GM19463 (cell line): ENCODE measurements around the gene NUMBL.
"Not testable (repeated sequence)": the region's sequence is repeated elsewhere in the genome, so short reads cannot be mapped to it uniquely, and the experiment has no call there.

Source experiments
- ATAC-seq: cut with Tn5 transposase; IDR thresholded peaks from one replicate; pipeline ENCODE4 v1.9.1; 2021; ENCODE audit warnings: mild to moderate bottlenecking, moderate library complexity; ENCODE audit not compliant: unreplicated experiment

NUMBL gene

DNA sequence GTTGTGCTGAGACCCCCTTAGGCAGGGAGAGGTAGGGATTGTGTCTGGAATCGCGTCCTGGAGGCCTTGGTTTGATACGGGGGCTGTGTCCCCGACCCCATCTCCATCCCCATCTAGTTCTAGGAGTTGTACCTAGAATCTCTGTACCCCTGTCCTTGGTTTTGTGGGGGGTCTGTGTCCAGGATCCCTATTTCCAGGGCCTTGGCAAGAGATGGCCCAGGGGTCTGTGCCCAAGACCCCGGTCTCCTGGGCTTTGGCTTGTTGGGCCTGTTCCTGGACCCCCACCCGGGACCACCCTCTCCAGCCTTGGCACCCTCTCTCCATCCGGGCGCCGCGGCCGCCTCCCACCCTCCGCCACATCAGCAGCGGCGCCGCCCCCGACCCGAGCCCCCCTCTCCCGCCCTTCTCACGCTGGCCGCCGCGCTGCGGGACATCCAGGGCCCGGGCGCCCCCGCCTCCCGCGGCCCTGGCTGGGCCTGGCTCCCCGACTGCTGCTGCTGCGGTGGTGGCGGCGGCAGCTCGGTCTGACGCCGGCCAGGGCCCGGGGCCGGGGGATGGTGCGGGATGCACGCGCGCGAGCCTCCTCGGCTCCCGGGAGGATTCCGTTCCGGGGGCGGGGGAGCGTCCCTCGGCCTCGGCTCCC, at the start of gene NUMBL:
Gene NUMBL (minus strand): TSS at position 602 of the 643 bp plus-strand sequence. CDS start 168 bp downstream, at position 434.
- no peak for ATAC-seq

DNA sequence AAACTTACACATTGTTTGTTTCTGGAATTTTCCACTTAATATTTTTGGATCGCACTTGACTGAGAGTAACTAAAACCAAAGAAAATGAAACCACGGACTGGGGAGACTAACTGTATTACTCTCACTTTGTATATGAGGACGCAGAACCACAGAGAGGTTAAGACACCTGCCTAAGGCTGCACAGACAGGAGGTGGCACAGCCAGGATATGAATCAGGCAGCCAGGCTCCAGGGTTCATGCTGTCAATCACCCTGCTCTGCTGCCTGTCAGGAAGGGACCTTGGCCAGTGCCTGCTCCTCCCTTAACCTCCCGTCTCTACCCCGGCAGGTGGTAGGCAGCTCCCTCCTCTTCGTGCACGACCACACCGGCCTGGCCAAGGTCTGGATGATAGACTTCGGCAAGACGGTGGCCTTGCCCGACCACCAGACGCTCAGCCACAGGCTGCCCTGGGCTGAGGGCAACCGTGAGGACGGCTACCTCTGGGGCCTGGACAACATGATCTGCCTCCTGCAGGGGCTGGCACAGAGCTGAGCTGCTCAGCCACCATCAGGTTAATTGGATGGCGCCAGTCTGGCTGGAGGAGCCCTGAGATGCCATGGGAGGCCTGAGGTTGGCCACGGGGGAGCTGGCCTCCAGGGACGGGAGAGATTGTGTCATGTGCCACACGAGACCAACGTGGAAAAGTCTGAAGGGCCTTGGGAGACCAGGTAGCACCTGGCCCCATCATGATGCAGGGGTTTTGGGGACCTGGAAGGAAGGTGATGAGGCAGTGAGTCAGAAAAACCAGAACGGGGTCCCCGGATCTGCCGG, 48.8 kb upstream of the NUMBL start:
- ATAC-seq, result no peak

DNA sequence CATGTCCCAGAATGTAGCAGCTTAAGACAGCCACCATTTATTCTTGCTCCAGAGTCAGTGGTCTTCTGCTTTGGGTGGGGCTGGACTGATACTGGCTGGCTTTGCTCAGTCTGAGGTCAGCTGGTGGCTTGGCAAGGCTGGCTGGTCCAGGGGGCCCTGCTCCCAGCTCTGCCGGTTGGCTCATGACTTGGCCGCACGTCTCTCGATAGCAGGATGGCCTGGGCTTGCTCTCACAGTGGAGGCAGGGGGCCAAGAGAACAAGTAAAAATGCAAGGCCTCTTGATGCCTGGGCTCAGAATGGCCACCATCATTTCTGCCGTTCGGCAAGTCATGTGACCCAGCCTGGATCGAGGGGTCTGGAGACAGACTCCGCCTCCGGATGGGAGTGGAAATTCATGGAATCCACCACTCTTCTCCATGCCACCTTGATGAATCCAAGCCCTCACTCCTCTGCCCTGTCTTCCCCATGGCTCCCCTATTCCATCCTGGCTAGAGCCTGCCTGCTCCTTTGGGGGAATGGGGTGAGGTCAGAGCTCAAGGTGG, 46.7 kb upstream of the NUMBL start:
- no peak for ATAC-seq

DNA sequence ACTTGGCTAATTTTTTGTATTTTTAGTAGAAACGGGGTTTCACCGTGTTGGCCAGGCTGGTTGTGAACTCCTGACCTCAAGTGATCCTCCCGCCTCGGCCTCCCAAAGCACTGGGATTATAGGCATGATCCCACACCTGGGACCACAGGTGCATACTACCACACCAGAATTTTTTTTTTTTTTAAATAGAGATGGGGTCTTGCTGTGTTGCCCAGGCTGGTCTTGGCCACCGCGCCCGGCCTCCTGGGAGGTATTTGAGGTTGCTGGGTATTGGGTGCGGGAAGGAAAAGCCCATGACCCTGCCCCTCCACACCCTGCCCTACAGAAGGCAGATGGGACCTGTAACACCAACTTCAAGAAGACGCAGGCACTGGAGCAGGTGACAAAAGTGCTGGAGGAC, 46.2 kb upstream of the NUMBL start:
- no peak for ATAC-seq

DNA sequence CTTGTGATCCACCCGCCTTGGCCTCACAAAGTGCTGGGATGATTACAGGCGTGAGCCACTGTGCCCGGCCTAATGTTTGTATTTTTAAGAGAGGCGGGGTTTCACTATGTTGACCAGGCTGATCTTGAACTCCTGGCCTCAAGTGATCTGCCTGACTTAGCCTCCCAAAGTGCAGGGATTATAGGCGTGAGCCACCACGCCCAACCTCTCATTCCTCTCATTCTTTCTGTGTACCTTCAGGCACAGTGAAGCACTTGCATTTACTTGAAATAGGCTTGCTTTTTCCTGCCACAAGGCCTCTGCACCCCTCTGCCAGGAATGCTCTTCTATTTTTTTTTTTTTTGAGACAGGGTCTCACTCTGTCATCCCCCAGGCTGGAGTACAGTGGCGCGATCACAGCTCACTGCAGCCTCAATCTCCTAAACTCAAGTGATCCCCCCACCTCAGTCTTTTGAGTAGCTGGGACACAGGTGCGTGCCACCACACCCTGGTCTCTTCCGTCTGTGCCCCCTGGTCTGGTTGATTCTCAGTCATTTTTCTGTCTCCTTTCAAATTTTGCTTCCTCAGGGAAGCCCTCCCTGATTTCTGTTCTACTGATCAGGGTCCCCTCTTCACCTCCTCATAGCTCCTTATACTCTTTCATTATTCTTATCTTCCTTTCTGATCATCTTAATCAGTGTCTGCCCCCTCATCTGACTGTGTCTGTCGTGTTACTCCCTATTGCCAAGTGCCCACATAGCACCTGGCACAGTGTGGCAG, 44.7 kb upstream of the NUMBL start:
- no peak for ATAC-seq

DNA sequence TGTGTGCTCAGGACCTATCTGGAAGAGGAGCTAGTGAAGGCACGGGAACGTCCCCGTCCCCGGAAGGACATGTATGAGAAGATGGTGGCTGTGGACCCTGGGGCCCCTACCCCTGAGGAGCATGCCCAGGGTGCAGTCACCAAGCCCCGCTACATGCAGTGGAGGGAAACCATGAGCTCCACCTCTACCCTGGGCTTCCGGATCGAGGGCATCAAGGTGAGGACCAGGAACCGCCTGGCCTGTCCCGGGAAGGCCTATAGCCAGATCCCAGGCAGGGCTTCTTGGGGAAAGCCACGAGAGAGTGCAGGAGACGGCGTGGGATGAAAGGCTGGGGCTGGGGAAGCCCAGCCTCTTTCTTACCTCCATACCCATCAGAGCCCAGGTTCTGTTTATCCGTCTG, 42.7 kb upstream of the NUMBL start:
- no peak for ATAC-seq

DNA sequence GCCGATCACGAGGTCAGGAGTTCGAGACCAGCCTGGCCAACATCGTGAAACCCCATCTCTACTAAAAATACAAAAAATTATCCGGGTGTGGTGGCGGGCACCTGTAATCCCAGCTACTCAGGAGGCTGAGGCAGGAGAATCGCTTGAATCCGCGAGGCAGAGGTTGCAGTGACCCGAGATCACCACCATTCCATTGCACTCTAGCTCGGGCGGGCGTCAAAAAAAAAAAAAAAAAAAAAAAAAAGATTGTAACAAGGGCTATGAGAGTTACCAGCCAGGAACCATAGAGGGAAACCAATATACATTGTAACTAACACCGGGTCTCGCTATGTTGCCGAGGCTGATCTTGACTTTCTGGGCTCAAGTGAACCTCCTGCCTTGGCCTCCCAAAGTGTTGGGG, 41.9 kb upstream of the NUMBL start:
- ATAC-seq, result not testable (repeated sequence)

DNA sequence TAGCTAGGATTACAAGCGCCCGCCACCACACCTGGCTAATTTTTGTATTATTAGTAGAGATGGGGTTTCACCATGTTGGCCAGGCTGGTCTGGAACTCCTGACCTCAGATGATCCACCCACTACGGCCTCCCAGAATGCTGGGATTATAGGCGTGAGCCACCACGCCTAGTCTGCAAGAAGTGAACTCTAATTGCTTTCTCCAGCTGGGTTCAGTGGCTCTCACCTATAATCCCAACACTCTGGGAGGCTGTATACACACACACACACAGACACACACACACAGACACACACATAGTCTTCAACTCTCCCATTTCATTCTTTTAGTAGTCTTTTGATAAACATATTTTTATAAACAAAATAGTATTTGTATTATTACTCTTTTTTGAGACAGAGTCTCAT, 39.6 kb upstream of the NUMBL start:
- ATAC-seq, result not testable (repeated sequence)

DNA sequence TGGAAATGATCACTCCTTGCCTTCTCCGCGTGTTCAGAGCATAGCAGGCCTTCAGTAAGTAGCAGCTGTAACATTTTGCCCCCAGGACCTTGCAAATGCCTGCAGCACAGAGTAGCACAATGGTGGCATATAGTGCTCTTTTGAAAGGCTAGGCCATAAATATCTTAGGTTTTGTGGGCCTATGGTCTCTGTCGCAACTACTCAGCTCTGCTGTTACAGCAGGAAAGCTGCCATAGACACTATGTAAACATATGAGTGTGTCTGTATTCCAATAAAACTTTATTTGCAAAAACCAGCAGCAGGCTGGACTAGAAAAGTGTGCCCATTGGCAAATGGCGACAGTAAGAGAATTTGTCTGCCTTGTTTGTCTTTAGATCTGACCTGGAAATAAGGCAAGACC, 35.8 kb upstream of the NUMBL start:
- no peak for ATAC-seq

DNA sequence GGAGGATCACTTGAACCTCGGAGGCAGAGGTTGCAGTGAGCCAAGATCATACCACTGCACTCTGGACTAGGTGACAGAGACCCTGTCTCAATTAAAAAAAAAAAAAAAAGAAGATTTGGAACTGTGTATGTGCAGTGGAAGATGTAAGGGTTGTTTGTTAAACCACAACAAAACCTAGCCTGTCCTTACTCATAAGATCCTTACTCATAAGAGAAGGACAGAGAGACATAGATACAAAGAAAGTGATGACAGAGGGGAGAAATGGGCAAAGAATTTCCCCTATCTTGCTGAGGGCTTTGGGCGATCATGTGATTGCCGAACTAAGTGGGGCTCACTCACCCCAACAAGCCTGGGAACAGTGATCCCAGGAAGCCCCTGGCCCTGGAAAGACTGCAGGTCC, 34.4 kb upstream of the NUMBL start:
- no peak for ATAC-seq

DNA sequence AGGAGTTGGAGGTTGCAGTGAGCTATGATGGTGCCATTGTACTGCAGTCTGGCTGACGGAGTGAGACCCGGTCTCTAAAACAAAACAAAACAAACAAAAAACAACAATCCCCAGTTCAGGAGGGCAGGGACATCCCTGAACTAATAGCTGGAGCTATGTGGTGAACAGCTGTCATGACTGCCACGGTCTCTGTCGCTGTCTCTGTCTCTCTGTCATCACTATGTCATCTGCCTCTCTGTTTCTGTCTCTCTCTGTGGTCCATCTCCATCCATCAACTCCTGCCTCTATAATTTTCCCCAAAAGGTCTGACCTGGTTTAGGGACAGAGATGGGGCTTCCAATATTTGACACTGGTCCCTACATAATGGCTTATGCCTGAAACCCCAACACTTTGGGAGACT, 33.9 kb upstream of the NUMBL start:
- ATAC-seq, result no peak

DNA sequence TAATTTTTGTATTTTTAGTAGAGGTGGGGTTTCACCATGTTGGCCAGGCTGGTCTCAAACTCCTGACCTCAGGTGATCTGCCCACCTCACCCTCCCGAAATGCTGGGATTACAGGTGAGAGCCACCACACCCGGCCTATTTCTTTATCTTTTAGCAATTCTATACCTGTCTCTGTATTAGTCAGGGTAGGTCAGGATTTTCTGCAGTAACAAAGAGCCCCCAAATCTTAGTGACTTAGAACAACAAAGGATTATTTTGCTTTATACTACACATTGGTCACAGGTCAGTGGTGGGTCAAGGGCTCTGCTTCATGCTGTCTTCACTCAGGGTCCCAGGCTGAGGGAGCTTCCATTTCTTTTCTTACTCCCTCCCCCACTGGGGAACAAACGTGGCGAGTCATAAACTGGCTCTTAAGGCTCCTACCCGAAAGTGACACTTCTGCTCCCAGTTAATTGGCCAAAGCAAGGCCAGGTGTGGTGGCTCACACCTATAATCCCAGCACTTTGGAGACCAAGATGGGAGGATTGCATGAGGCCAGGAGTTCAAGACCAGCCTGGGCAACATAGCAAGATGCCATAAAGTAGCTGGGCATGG, 33.3 kb upstream of the NUMBL start:
- no peak for ATAC-seq

DNA sequence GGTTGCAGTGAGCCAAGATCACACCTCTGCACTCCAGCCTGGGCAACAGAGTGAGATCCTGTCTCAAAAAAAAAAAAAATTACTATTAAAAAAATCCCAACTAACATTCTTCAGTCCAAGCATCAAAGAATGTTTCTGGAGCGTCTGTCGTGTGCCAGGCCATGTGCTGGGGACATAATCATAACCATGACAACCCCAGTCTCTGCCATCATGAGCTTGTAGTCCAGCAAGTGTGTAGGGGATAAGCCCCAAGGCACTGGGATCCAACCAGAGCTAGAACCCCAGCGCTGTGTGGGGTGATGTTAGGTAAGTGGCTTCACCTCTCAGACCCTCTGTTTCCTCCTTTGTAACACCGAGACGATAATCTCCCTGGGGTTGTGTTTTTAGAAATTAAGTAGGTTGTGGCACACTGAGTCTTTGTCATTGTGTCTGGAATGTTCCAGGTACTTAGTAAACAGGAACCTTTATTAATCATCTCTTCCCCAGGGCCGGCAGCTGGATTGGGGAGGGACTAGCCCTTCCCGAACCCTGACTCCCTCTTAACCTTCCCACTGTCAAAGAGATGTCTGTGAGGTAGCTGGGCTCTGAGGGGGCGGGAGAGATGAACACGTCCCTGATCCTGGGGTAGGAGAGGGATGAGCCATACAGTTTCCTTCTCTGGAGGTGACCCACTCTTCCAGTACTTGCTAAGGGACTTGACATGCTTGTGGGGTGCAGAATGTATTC, 31.6 kb upstream of the NUMBL start:
- ATAC-seq, result no peak

DNA sequence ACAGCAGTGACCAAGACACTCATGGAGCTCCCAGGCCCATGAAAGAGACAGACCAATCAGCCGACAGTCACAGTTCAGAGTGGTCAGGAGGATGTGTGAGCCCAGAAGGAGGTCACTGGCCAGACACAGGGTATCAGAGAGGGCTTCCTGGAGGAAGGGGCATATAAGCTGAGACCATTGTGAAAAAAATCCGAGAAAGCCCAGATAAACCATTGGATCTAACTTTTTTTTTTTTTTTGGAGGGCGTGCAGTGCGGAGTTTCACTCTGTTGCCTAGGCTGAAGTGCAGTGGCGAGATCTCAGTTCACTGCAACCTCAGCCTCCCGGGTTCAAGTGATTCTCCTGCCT, 30.7 kb upstream of the NUMBL start:
- no peak for ATAC-seq

DNA sequence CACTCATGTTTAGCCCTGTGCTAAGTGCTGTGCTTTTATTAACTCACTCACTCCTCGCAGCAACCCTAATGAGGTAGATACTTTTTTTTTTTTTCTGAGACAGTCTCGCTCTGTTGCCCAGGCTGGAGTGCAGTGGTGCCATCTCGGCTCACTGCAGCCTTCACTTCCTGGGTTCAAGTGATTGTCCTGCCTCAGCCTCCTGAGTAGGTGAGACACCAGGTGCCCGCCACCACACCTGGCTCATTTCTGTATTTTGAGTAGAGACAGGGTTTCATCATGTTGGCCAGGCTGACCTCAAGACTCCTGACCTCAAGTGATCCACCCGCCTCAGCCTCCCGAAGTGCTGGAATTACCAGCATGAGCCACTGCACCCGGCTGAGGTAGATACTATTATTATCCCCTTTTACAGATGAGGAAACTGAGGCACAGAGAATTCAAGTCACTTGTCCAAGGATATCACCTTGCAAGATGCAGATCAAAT, 29.0 kb upstream of the NUMBL start:
- ATAC-seq, result no peak

DNA sequence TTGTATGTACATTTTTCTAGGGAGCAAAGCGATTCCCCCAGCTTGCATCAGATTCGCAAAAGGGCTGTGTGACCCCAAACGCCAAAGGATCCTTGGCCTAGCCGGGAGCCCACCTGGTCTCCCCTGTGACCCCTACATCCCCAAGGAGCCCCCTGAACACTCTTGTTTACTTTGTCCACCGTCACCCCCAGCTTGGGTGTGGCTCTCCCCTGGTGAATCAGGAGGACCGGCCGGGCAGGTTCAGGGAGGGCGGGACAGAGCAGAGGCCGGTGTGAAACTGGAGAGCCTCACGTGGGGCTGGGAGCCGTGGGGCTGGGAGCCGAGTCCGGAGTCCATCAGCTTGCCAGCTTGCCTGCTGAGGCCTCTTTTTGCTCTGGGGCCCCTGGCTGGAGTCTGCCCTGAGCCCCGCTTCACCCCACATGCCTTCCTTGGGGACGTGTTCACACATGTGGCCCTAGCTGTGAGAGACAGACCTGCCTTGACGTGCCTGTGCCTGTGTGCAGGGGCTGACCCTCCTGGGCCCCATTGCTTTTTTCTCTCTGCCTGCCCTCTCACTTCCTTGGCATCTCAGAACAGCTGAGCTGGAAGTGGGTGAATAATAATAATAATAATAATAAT, 28.4 kb upstream of the NUMBL start:
- no peak for ATAC-seq

DNA sequence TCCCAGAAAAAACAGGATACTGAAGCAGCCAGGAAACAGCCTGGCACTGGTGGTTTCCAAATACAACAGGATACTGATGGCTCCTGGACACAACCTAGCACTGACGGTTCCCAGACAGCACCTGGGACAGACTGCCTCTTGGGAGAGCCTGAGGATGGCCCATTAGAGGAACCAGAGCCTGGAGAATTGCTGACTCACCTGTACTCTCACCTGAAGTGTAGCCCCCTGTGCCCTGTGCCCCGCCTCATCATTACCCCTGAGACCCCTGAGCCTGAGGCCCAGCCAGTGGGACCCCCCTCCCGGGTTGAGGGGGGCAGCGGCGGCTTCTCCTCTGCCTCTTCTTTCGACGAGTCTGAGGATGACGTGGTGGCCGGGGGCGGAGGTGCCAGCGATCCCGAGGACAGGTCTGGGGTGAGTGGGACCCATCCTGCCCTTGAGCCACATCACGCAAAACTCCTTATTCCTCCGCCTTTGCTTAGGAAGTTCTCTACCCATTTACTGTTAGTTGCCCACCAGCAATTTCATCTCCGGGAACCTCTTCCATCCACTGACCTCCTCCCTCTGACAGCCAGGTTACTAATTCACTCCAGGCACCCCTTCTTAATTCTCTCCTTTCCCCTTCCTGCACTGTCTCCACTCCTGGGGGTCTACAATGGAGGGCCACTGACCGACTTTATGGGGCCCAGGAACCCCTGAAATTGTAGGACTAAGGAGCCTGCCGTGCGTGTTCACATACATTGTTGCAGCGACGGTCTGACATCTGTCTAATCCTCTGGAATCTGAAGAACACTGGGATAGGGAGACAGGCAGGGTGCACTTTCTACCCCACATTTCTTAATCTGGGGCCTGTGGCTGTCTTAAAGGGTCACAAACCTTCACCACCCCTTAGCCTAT, 27.7 kb upstream of the NUMBL start:
- no peak for ATAC-seq

DNA sequence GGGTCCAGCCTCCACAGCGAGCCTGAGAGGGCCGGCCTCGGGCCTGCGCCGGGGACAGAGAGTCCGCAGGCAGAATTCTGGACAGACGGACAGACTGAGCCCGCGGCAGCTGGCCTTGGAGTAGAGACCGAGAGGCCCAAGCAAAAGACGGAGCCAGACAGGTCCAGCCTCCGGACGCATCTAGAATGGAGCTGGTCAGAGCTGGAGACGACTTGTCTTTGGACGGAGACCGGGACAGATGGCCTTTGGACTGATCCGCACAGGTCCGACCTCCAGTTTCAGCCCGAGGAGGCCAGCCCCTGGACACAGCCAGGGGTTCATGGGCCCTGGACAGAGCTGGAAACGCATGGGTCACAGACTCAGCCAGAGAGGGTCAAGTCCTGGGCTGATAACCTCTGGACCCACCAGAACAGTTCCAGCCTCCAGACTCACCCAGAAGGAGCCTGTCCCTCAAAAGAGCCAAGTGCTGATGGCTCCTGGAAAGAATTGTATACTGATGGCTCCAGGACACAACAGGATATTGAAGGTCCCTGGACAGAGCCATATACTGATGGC, 27.0 kb upstream of the NUMBL start:
- no peak for ATAC-seq
